Osteocyte (in vitro differentiated cells): ENCODE results near the gene GPD2. TPM values are rescaled to one million over a fixed set of nuclear protein-coding genes. Genes with fewer than 3 reads are reported as not detected.

Experiments used
- DNase-seq: peaks from one replicate; pipeline ENCODE4 v3.0.0; 2021; ENCODE audit warnings: mixed read lengths; ENCODE audit not compliant: unreplicated experiment; ENCODE audit errors: extremely low spot score
- H3K27ac Mint-ChIP-seq: one replicate; pipeline ENCODE4 v1.8.0; 2021; ENCODE audit warnings: mild to moderate bottlenecking, mixed read lengths; ENCODE audit not compliant: unreplicated experiment
- H3K27me3 Mint-ChIP-seq: one replicate; pipeline ENCODE4 v1.8.0; 2021; ENCODE audit warnings: mixed read lengths; ENCODE audit not compliant: unreplicated experiment
- H3K36me3 Mint-ChIP-seq: one replicate; pipeline ENCODE4 v1.8.0; 2021; ENCODE audit warnings: mixed read lengths; ENCODE audit not compliant: unreplicated experiment
- H3K4me1 Mint-ChIP-seq: one replicate; pipeline ENCODE4 v1.8.0; 2021; ENCODE audit warnings: mixed read lengths; ENCODE audit not compliant: unreplicated experiment
- H3K4me3 Mint-ChIP-seq: one replicate; pipeline ENCODE4 v1.8.0; 2021; ENCODE audit warnings: mild to moderate bottlenecking, moderate library complexity, mixed read lengths; ENCODE audit not compliant: unreplicated experiment
- H3K9me3 Mint-ChIP-seq: one replicate; pipeline ENCODE4 v1.8.0; 2021; ENCODE audit warnings: mixed read lengths; ENCODE audit not compliant: unreplicated experiment
- total RNA-seq: library from RNA; stranded (reverse); gene quantifications from 2 replicates; pipeline ENCODE4 v1.2.1, GENCODE V29; 2021
- TF ChIP-seq, protein P1 (sequence below): fragments of 200-600 bp; sonication (generic); IDR thresholded peaks from 2 replicates; pipeline ENCODE4 v1.5.0; 2021; ENCODE audit warnings: antibody characterized with exemption, mild to moderate bottlenecking, moderate library complexity

GPD2 gene
- total RNA-seq, 1 donor from 2014 or later = 21.8 TPM

DNA sequence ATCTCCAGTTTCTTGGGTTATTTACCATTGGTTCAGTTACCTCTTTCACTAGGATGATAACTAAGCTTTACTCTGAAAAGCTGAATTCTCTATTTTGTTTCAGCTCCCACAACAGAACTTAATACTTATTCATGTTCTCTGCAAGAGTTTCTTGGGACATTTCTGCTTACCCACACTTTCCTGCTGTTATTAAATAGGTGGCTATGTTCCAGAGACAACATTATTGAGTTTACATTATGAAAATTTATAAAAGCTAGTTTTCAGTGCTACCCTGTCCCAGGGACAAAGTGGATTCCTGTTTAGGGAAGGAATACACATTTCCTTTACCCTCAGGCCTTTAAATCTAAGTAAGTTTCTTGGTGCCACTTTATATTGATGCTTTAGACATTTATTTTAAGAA, 7.0 kb upstream of the GPD2 start:
- H3K36me3 Mint-ChIP-seq = no peaks in the 10 kb centered on the region
- TF ChIP-seq, protein P1, sequence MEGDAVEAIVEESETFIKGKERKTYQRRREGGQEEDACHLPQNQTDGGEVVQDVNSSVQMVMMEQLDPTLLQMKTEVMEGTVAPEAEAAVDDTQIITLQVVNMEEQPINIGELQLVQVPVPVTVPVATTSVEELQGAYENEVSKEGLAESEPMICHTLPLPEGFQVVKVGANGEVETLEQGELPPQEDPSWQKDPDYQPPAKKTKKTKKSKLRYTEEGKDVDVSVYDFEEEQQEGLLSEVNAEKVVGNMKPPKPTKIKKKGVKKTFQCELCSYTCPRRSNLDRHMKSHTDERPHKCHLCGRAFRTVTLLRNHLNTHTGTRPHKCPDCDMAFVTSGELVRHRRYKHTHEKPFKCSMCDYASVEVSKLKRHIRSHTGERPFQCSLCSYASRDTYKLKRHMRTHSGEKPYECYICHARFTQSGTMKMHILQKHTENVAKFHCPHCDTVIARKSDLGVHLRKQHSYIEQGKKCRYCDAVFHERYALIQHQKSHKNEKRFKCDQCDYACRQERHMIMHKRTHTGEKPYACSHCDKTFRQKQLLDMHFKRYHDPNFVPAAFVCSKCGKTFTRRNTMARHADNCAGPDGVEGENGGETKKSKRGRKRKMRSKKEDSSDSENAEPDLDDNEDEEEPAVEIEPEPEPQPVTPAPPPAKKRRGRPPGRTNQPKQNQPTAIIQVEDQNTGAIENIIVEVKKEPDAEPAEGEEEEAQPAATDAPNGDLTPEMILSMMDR = no peak
- no peaks in the 10 kb centered on the region for H3K27me3 Mint-ChIP-seq
- H3K9me3 Mint-ChIP-seq = no peaks in the 10 kb centered on the region
- DNase-seq = no peak
- H3K4me3 Mint-ChIP-seq = no peak overlapping the region
- H3K27ac Mint-ChIP-seq = peak overlapping the region; percentile 92
- peaks cover 45% of the 10 kb centered on the region for H3K4me1 Mint-ChIP-seq

DNA sequence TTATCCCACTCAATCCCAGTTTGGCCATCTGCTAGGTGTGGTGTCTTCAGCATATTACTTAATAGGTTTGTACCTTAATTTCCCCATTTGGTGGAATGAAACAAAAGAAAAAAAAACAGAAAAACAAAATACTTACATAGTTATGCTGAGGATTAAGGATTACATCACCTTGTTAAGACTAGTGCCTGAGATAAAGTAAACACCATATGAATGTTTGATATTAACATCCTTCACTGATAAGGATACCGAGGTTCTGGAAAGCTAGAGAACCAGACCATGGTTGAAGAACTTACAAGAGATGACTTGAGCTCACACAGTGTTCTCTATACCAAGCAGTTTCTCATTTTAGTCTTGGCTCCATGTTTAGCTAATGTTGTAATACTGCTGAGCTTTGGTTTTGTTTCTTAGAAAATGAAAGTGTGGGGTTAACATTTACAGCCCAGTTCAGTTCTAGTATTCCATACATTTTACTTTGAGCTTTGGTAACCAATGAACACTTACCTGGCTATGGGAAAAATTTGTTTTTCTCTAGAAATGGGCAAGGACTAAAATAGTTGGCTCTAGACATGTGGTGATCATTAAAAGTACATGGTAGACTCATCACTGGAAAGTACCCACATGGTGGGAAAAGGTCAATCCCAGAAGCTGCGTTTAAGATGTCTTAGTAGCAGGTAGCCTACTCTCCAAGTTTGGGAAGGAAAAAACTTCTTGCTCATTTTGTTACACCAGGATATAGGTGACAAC, 5.8 kb upstream of the GPD2 start:
- Mint-ChIP-seq H3K27me3 (no peaks in the 10 kb centered on the region), H3K36me3 (no peaks in the 10 kb centered on the region), H3K4me3 (peak overlapping the region; percentile 11), H3K27ac (peak overlapping the region; percentile 92), H3K4me1 (peaks cover 55% of the 10 kb centered on the region), H3K9me3 (no peaks in the 10 kb centered on the region)
- TF ChIP-seq, protein P1 = no peak
- DNase-seq = no peak

DNA sequence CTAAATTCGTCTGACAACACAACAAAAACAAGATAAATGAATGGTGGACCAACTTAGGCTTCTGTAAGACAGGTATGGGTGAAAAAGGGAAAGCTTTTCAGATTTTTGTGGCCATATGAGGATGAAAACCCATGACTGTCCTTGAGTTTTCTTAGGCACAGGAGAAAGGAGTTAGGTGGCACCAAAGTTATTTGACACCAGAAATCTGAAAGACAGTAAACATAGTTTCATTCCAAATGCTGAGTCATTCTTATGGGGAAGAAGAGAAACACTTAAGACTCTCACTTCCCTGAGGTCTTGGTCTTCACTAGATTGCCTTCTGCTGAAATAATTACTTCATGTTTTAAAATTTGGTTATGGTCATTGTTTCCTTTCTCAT, 5.2 kb upstream of the GPD2 start:
- no peaks in the 10 kb centered on the region for H3K27me3 Mint-ChIP-seq
- H3K36me3 Mint-ChIP-seq = no peaks in the 10 kb centered on the region
- H3K4me1 Mint-ChIP-seq = peaks cover 56% of the 10 kb centered on the region
- peak overlapping the region; percentile 92 for H3K27ac Mint-ChIP-seq
- TF ChIP-seq, protein P1 = no peak
- DNase-seq = no peak
- peak overlapping the region; percentile 11 for H3K4me3 Mint-ChIP-seq
- H3K9me3 Mint-ChIP-seq = no peaks in the 10 kb centered on the region

DNA sequence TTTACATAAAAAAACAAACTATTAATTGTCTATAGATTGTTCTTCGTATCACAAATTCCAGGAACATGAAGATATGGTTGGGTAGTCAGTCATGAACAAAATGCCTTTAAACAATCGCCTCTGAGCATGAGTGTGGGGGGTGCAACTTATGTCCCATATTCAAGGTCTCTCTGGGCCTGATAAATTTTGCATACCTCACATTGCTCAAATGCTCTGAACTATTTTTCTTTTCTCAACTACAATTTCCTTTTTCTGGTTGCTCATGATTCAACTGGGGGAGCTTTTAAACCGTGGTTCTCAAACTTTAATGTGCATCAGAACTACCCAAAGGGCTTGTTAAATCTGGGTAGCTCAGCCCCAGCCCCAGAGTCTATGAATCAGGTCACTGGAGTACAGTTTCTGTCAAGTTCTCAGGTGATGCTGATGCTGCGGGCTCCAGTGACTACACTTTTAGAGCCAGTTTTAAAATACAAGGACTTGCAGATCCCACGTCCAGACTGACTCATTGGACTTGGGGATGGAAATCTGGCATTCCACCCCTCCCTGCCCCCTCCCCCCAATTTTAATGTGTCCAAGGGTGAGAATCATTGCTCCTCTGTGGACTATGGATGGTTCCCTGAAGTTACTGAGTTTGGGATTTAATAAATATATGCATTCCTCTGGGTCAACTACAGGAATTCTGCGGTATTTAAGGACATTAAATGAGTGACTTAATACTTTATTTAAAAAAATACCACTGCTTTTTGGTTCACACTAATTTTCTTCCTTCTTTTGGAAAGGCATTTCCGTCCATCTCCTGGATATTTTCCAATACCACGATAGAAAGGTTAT, 1.5 kb upstream of the GPD2 start:
- Mint-ChIP-seq H3K4me3 (peak overlapping the region; percentile 92), H3K4me1 (peaks cover 65% of the 10 kb centered on the region), H3K36me3 (no peaks in the 10 kb centered on the region), H3K9me3 (no peaks in the 10 kb centered on the region), H3K27me3 (no peaks in the 10 kb centered on the region), H3K27ac (peak overlapping the region; percentile 97)
- DNase-seq = no peak
- TF ChIP-seq, protein P1 = no peak

DNA sequence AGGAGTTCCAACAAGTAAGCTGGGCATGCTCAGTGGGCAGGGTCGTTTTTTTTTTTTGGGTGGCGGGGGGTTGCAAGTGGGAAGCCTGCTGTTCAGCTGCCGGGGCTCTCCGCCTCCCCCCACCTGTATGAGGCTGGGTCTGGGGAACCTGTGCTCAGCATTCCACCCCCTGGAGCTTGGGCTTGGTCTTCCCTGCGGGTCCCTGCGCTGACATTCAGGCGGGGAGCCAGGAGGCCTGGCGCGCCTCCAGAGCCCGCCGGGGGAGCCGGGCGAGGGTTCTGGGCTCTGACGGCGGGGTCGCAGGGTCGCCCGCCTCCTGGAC, 822 bp upstream of the GPD2 start:
- Mint-ChIP-seq H3K27ac (peak overlapping the region; percentile 97), H3K27me3 (no peaks in the 10 kb centered on the region), H3K4me1 (peaks cover 62% of the 10 kb centered on the region), H3K4me3 (peak overlapping the region; percentile 92), H3K36me3 (no peaks in the 10 kb centered on the region), H3K9me3 (no peaks in the 10 kb centered on the region)
- TF ChIP-seq, protein P1 = no peak
- no peak for DNase-seq
